Lung (tissue), 4 donors: ENCODE data around the gene ZC3H10. TPM values are rescaled to one million over a fixed set of nuclear protein-coding genes. Genes with fewer than 3 reads are reported as not detected.

Source experiments
- polyA plus RNA-seq, 2 donors: library from polyadenylated mRNA; stranded (reverse); fragments of 200-250 nt; gene quantifications; one replicate each; pipeline ENCODE4 v1.2.1, GENCODE V29; 2013
- total RNA-seq, 2 donors: library from RNA; depleted of rRNA in 1 of 2; stranded (reverse); fragments of >200 nt in 1 of 2; gene quantifications; one replicate each; pipeline ENCODE4 v1.2.1, GENCODE V29; 2014 to 2021
- donor health status: Bipolar disorder and iron deficiency.
- donor health status: healthy.
- donor health status: DM: yes; HTN: yes; CAD: no.

The ZC3H10 gene
- total and polyA plus RNA-seq, 4 donors: 2.5 to 7.9 (median 3.3) TPM

Other genes starting within 250 kb of the ZC3H10 start
- 10 to 100 TPM; 32.0 to 32.3 TPM for gene PYM1, start 190.4 kb upstream of the ZC3H10 start, total RNA-seq
- 10 to 100 TPM; 37.7 to 44.9 TPM for gene PYM1, start 190.4 kb upstream of the ZC3H10 start, polyA plus RNA-seq
- gene DGKA, start 187.1 kb upstream of the ZC3H10 start, total RNA-seq: 10 to 100 TPM; 33.7 to 41.1 TPM
- 10 to 100 TPM; 19.3 to 28.0 TPM for gene DGKA, start 187.1 kb upstream of the ZC3H10 start, polyA plus RNA-seq
- gene PMEL, start 152.2 kb upstream of the ZC3H10 start, total RNA-seq: 1 to 10 TPM in 1 of 2 donors, under 1 TPM in 1; 0.43 to 1.7 TPM
- gene PMEL, start 152.2 kb upstream of the ZC3H10 start, polyA plus RNA-seq: 1 to 10 TPM; 1.0 to 1.1 TPM
- 10 to 100 TPM; 27.4 to 28.0 TPM for gene CDK2, start 151.4 kb upstream of the ZC3H10 start, total RNA-seq
- gene CDK2, start 151.4 kb upstream of the ZC3H10 start, polyA plus RNA-seq: 10 to 100 TPM; 13.0 to 25.5 TPM
- 100 to 1,000 TPM; 113 to 118 TPM for gene RAB5B, start 144.2 kb upstream of the ZC3H10 start, total RNA-seq
- 10 to 100 TPM; 64.5 to 70.0 TPM for gene RAB5B, start 144.2 kb upstream of the ZC3H10 start, polyA plus RNA-seq
- 10 to 100 TPM; 17.7 to 26.2 TPM for gene SUOX, start 121.0 kb upstream of the ZC3H10 start, total RNA-seq
- gene SUOX, start 121.0 kb upstream of the ZC3H10 start, polyA plus RNA-seq: 10 to 100 TPM; 15.1 to 17.1 TPM
- 10 to 100 TPM in 1 of 2 donors, 1 to 10 TPM in 1; 7.0 to 10.7 TPM for gene IKZF4, start 97.2 kb upstream of the ZC3H10 start, total RNA-seq
- 1 to 10 TPM; 3.3 to 3.5 TPM for gene IKZF4, start 97.2 kb upstream of the ZC3H10 start, polyA plus RNA-seq
- 10 to 100 TPM; 53.1 to 94.2 TPM for gene RPS26, start 76.3 kb upstream of the ZC3H10 start, total RNA-seq
- gene RPS26, start 76.3 kb upstream of the ZC3H10 start, polyA plus RNA-seq: 1,000 to 10,000 TPM; 1,088 to 1,477 TPM
- 100 to 1,000 TPM in 1 of 2 donors, 10 to 100 TPM in 1; 67.9 to 191 TPM for gene ERBB3, start 38.1 kb upstream of the ZC3H10 start, total RNA-seq
- gene ERBB3, start 38.1 kb upstream of the ZC3H10 start, polyA plus RNA-seq: 10 to 100 TPM; 31.4 to 52.3 TPM
- 10 to 100 TPM; 80.2 to 81.3 TPM for gene PA2G4, start 13.7 kb upstream of the ZC3H10 start, total RNA-seq
- gene PA2G4, start 13.7 kb upstream of the ZC3H10 start, polyA plus RNA-seq: 100 to 1,000 TPM in 1 of 2 donors, 10 to 100 TPM in 1; 97.6 to 137 TPM
- 1,000 to 10,000 TPM; 1,569 to 3,132 TPM for gene RPL41, start 1.6 kb upstream of the ZC3H10 start, total RNA-seq
- 1,000 to 10,000 TPM; 4,690 to 5,737 TPM for gene RPL41, start 1.6 kb upstream of the ZC3H10 start, polyA plus RNA-seq
- gene ESYT1, start 10.0 kb downstream of the ZC3H10 start, total RNA-seq: 100 to 1,000 TPM in 1 of 2 donors, 10 to 100 TPM in 1; 57.4 to 131 TPM
- 10 to 100 TPM; 23.5 to 71.0 TPM for gene ESYT1, start 10.0 kb downstream of the ZC3H10 start, polyA plus RNA-seq
- 10 to 100 TPM; 39.1 to 46.1 TPM for gene MYL6B, start 34.3 kb downstream of the ZC3H10 start, total RNA-seq
- gene MYL6B, start 34.3 kb downstream of the ZC3H10 start, polyA plus RNA-seq: 10 to 100 TPM; 20.7 to 40.3 TPM
- 1,000 to 10,000 TPM; 1,471 to 1,783 TPM for gene MYL6, start 40.1 kb downstream of the ZC3H10 start, total RNA-seq
- gene MYL6, start 40.1 kb downstream of the ZC3H10 start, polyA plus RNA-seq: 1,000 to 10,000 TPM; 2,612 to 3,593 TPM
- 10 to 100 TPM; 66.5 to 97.5 TPM for gene SMARCC2, start 71.2 kb downstream of the ZC3H10 start, total RNA-seq
- 10 to 100 TPM; 23.9 to 29.0 TPM for gene SMARCC2, start 71.2 kb downstream of the ZC3H10 start, polyA plus RNA-seq
- gene RNF41, start 103.7 kb downstream of the ZC3H10 start, total RNA-seq: 10 to 100 TPM; 49.5 to 54.6 TPM
- gene RNF41, start 103.7 kb downstream of the ZC3H10 start, polyA plus RNA-seq: 10 to 100 TPM; 18.1 to 40.6 TPM
- gene NABP2, start 106.1 kb downstream of the ZC3H10 start, total RNA-seq: 10 to 100 TPM; 11.3 to 31.4 TPM
- 10 to 100 TPM; 22.1 to 23.8 TPM for gene NABP2, start 106.1 kb downstream of the ZC3H10 start, polyA plus RNA-seq
- gene SLC39A5, start 111.8 kb downstream of the ZC3H10 start, total RNA-seq: 1 to 10 TPM in 1 of 2 donors, under 1 TPM in 1; 0.71 to 1.1 TPM
- gene SLC39A5, start 111.8 kb downstream of the ZC3H10 start, polyA plus RNA-seq: under 1 TPM; 0.13 to 0.20 TPM
- 10 to 100 TPM; 25.9 to 38.1 TPM for gene ANKRD52, start 140.1 kb downstream of the ZC3H10 start, total RNA-seq
- gene ANKRD52, start 140.1 kb downstream of the ZC3H10 start, polyA plus RNA-seq: 1 to 10 TPM; 9.2 to 9.9 TPM
- gene COQ10A, start 148.7 kb downstream of the ZC3H10 start, total RNA-seq: 10 to 100 TPM in 1 of 2 donors, 1 to 10 TPM in 1; 8.3 to 16.5 TPM
- 10 to 100 TPM in 1 of 2 donors, 1 to 10 TPM in 1; 5.8 to 18.1 TPM for gene COQ10A, start 148.7 kb downstream of the ZC3H10 start, polyA plus RNA-seq
- gene CS, start 182.1 kb downstream of the ZC3H10 start, total RNA-seq: 100 to 1,000 TPM; 101 to 204 TPM
- 10 to 100 TPM; 43.1 to 87.9 TPM for gene CS, start 182.1 kb downstream of the ZC3H10 start, polyA plus RNA-seq
- 100 to 1,000 TPM in 1 of 2 donors, 10 to 100 TPM in 1; 38.8 to 125 TPM for gene CNPY2, start 197.7 kb downstream of the ZC3H10 start, total RNA-seq
- 100 to 1,000 TPM; 128 to 153 TPM for gene CNPY2, start 197.7 kb downstream of the ZC3H10 start, polyA plus RNA-seq
- 10 to 100 TPM; 61.4 to 68.2 TPM for gene PAN2, start 215.7 kb downstream of the ZC3H10 start, total RNA-seq
- gene PAN2, start 215.7 kb downstream of the ZC3H10 start, polyA plus RNA-seq: 10 to 100 TPM; 22.4 to 43.0 TPM
- under 1 TPM; 0.34 to 0.77 TPM for gene IL23A, start 220.6 kb downstream of the ZC3H10 start, total RNA-seq
- 1 to 10 TPM in 1 of 2 donors, under 1 TPM in 1; 0.43 to 4.0 TPM for gene IL23A, start 220.6 kb downstream of the ZC3H10 start, polyA plus RNA-seq
- gene STAT2, start 241.8 kb downstream of the ZC3H10 start, total RNA-seq: 100 to 1,000 TPM; 139 to 218 TPM
- gene STAT2, start 241.8 kb downstream of the ZC3H10 start, polyA plus RNA-seq: 10 to 100 TPM; 64.8 to 67.2 TPM
- under 1 TPM in 1 of 2 donors, not detected in 1; 0.12 TPM for gene APOF, start 244.6 kb downstream of the ZC3H10 start, total RNA-seq
- gene APOF, start 244.6 kb downstream of the ZC3H10 start, polyA plus RNA-seq: not detected